ENCODE data around the gene CRB3. TPM values are rescaled to one million over a fixed set of nuclear protein-coding genes. Genes with fewer than 3 reads are reported as not detected.

CRB3 gene
- total RNA-seq, result not detected in 2 replicates

GRCh38 chr19:6464070-6464873 is at the start of gene CRB3:
Gene CRB3, plus strand, starts transcription at chr19:6464271. Its CDS starts 431 bp downstream, at chr19:6464702.

GRCh38 chr19:6424195-6424938 is 39.7 kb upstream of the CRB3 start, which contains the start of gene KHSRP:
Gene KHSRP, minus strand, starts transcription at chr19:6424811. Its CDS starts 110 bp downstream, at chr19:6424701.

GRCh38 chr19:6433663-6434062 is 30.4 kb upstream of the CRB3 start, which contains the start of gene SLC25A41:
Gene SLC25A41, minus strand, starts transcription at chr19:6433763. Its CDS starts 70 bp downstream, at chr19:6433693.

GRCh38 chr19:6459262-6460098 is 4.6 kb upstream of the CRB3 start, which contains the start of gene SLC25A23:
Gene SLC25A23, minus strand, starts transcription at chr19:6459792. Its CDS starts 164 bp downstream, at chr19:6459628.

GRCh38 chr19:6481541-6482342 is 17.7 kb downstream of the CRB3 start, which contains the start of gene DENND1C:
Gene DENND1C, minus strand, starts transcription at chr19:6481787. Its CDS starts 92 bp downstream, at chr19:6481695.

GRCh38 chr19:6501740-6502648 is 37.9 kb downstream of the CRB3 start, which contains the start of gene TUBB4A:
Gene TUBB4A, minus strand, starts transcription at chr19:6502309. Its CDS starts 97 bp downstream, at chr19:6502212.

Small RNA genes within 50 kb of the gene (small RNA-seq; reads per million reads assigned to genes)
- not detected for gene AC010503.2

Other genes starting within 250 kb of the CRB3 start
- gene MLLT1, start 184.3 kb upstream of the CRB3 start, total RNA-seq, result 15.2 and 23.2 TPM in 2 replicates
- not detected in 2 replicates for gene ACER1, start 130.7 kb upstream of the CRB3 start, total RNA-seq
- 76.2 and 104 TPM in 2 replicates for gene CLPP, start 102.7 kb upstream of the CRB3 start, total RNA-seq
- 32.4 and 44.1 TPM in 2 replicates for gene ALKBH7, start 91.5 kb upstream of the CRB3 start, total RNA-seq
- 0.98 and 1.2 TPM in 2 replicates for gene PSPN, start 88.3 kb upstream of the CRB3 start, total RNA-seq
- 50.8 and 59.4 TPM in 2 replicates for gene GTF2F1, start 71.1 kb upstream of the CRB3 start, total RNA-seq
- 166 and 180 TPM in 2 replicates for gene KHSRP, start 39.5 kb upstream of the CRB3 start, total RNA-seq
- gene SLC25A41, start 30.5 kb upstream of the CRB3 start, total RNA-seq, result 0.33 TPM in 1 of 2 replicates, not detected in the other
- 16.9 and 32.3 TPM in 2 replicates for gene SLC25A23, start 4.5 kb upstream of the CRB3 start, total RNA-seq
- gene DENND1C, start 17.5 kb downstream of the CRB3 start, total RNA-seq, result not detected in 2 replicates
- gene TUBB4A, start 38.0 kb downstream of the CRB3 start, total RNA-seq, result not detected in 2 replicates
- 0.65 and 1.1 TPM in 2 replicates for gene TNFSF9, start 66.8 kb downstream of the CRB3 start, total RNA-seq
- gene CD70, start 126.9 kb downstream of the CRB3 start, total RNA-seq, result not detected in 2 replicates
- gene TNFSF14, start 205.9 kb downstream of the CRB3 start, total RNA-seq, result not detected in 2 replicates